BJ (cell line): Measurements from ENCODE around the gene CCDC142. TPM values are rescaled to one million over a fixed set of nuclear protein-coding genes. Genes with fewer than 3 reads are reported as not detected.

Source experiments
- CTCF ChIA-PET: fragments of 350-600 bp; formaldehyde crosslinking; extraction: SDS; loops from one replicate; lab custom pipeline; 2021; ENCODE audit warnings: antibody characterized with exemption, inconsistent platforms; lab: Yijun Ruan, JAX
- POLR2A ChIA-PET: fragments of 300-600 bp; sonication (Branson Sonifier 250); formaldehyde crosslinking; extraction: SDS; loops from one replicate; lab custom pipeline; 2021; ENCODE audit warnings: antibody characterized with exemption; lab: Charles Lee
- DNase-seq: peaks from one replicate; pipeline ENCODE4 v3.0.0-alpha.2; 2011; ENCODE audit warnings: low read depth
- H3K27me3 ChIP-seq: 2 replicates; pipeline ENCODE4 v1.6.0; 2011; ENCODE audit warnings: low read length; ENCODE audit not compliant: control insufficient read depth, insufficient read depth
- H3K36me3 ChIP-seq: 2 replicates; pipeline ENCODE4 v1.5.1; 2011; ENCODE audit warnings: low read length; ENCODE audit not compliant: control insufficient read depth, insufficient read depth
- H3K4me3 ChIP-seq: 2 replicates; pipeline ENCODE4 v1.5.1; 2011; ENCODE audit warnings: low read depth, mild to moderate bottlenecking, control low read depth, low read length
- polyA plus RNA-seq: library from polyadenylated mRNA; depleted of rRNA; stranded (reverse); fragments of >200 nt; gene quantifications from 2 replicates; pipeline ENCODE4 v1.2.3, GENCODE V29; 2011
- TF ChIP-seq, protein P1 (sequence below): IDR thresholded peaks from 2 replicates; pipeline ENCODE4 v1.5.1; 2011; ENCODE audit warnings: low read depth, mild to moderate bottlenecking, control low read depth, inconsistent platforms, low read length, moderate library complexity; ENCODE audit not compliant: insufficient read depth

Gene CCDC142
- polyA plus RNA-seq, 1 experiment, result 6.2 TPM

DNA sequence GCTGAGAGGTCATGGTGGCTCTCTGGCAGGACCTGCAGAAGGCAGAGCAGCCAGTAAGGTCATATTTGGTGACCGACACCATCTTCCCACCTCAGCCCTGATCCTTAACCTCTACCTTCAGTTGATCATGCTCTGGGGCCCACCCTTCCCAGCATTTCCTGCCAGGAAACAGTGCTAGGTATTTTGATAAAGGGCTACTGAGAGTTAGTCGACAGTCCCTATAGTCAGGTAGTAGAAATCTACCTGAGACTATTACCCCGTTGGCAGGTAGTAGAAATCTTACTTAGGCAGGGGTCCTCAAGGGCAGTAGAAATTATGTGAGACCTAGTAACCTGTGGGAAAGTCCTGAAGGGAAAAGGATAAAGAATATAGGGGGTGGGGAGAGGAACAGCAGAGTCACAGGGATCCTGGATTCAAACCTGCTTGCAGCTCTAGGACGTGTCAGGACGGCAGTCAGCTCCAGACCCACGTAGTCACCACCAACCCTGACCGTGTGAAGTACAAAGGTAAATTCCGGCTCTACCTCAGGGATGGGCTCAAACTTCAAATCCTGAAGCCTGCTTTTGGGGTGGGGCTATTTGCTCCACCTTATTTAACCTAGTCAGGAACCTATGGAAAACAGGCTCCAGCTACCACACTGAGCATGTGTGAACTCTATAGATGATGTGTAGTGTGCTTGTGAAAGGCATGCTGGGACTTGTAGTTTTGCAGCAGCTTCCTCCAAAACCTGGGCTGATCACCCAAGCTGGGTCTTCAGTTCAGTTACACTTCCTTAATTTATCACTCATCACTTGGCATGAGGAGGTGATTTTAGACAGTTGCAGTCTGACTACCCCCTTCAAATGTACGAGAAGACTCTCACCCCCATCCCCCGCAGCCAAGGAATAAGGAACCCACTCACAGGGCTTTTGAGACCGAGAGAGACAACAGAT lies 43.2 kb upstream of the CCDC142 start, which contains the start of gene DQX1:
Gene DQX1 (minus strand): TSS at position 515 of the 932 bp plus-strand sequence. CDS start 502 bp downstream, at position 13.
- ChIA-PET POLR2A (no interaction called here), CTCF (interaction anchor here (1.2 kb wide), 2 partner anchors 13 to 61 kb away, joined by 3 to 4 read pairs; no protein-coding TSS in a partner anchor)
- TF ChIP-seq, protein P1, sequence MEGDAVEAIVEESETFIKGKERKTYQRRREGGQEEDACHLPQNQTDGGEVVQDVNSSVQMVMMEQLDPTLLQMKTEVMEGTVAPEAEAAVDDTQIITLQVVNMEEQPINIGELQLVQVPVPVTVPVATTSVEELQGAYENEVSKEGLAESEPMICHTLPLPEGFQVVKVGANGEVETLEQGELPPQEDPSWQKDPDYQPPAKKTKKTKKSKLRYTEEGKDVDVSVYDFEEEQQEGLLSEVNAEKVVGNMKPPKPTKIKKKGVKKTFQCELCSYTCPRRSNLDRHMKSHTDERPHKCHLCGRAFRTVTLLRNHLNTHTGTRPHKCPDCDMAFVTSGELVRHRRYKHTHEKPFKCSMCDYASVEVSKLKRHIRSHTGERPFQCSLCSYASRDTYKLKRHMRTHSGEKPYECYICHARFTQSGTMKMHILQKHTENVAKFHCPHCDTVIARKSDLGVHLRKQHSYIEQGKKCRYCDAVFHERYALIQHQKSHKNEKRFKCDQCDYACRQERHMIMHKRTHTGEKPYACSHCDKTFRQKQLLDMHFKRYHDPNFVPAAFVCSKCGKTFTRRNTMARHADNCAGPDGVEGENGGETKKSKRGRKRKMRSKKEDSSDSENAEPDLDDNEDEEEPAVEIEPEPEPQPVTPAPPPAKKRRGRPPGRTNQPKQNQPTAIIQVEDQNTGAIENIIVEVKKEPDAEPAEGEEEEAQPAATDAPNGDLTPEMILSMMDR, result no peak
- Histone ChIP-seq H3K36me3 (peaks cover 18% of the 10 kb centered on the region), H3K27me3 (0 out of 2 replicates have a peak, but pooled peaks cover 4% of the 10 kb centered on the region), H3K4me3 (no peak within 1 kb of the TSS)
- DNase-seq, result no peak

DNA sequence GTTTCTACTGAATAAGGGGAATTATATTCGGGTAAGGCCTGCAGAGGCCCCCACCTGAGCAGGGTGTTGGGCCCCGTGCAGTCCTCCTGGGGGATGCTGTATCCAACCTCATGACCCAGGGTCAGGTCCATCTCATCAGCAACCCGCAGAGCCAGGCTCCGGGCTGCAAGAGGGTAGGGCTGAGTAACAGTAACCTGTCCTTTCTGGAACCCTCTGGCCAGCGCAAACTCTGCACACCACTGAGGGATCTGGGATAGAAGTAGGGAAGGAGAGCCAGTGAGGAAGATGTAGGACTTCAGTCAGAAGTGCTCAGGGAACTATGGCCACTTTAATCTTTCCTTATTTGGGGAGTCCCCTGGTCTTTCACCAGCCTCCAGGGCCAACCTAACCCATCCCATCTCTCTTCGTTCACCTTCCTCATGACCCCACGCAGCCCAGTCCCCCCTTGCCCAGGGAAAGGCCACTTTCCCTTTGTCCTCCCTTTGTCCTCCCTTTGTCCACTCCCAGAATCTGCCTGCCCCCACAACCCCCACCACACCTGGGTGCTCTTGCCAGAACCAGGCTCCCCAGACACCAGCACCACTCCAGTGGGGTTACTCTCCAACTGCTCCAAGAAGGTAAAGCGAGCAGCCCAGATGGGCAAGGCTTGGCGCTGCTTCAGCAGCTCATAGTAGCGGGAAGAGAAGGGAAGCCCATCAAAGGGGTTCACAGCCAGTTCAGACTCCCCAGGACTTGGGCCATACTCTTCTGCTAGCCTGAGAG lies 42.3 kb upstream of the CCDC142 start:
- TF ChIP-seq, protein P1, result no peak
- H3K27me3 ChIP-seq, result peaks cover 9% of the 10 kb centered on the region
- ChIA-PET CTCF (interaction anchor here (1.2 kb wide), 1 partner anchor 62 kb away, joined by 4 read pairs; no protein-coding TSS in a partner anchor), POLR2A (no interaction called here)
- H3K4me3 ChIP-seq, result no peak overlapping the region
- H3K36me3 ChIP-seq, result peaks cover 18% of the 10 kb centered on the region
- DNase-seq, result no peak

DNA sequence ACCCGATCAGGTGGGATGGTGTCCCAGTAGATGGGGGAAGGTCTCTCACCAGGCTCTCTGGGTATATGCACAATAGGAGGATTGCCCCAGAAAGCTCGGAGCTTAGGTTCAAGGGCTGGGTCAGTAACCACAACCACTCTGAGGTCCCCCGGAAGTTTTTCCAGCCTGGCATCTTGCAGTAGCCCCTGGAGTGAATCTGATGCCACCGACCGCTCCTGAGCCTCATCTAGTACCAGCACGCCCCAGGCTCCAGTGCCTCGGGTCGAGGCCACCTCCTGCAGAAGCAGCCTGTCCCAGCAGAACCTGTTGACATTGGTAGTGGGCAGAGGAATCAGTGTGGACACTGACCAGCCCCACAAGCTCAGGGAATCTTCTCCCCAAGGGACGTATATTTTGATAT lies 41.2 kb upstream of the CCDC142 start:
- H3K4me3 ChIP-seq, result no peak overlapping the region
- ChIA-PET POLR2A (no interaction called here), CTCF (no interaction called here)
- DNase-seq, result no peak
- H3K36me3 ChIP-seq, result peaks cover 18% of the 10 kb centered on the region
- TF ChIP-seq, protein P1, result no peak
- H3K27me3 ChIP-seq, result peaks cover 16% of the 10 kb centered on the region

DNA sequence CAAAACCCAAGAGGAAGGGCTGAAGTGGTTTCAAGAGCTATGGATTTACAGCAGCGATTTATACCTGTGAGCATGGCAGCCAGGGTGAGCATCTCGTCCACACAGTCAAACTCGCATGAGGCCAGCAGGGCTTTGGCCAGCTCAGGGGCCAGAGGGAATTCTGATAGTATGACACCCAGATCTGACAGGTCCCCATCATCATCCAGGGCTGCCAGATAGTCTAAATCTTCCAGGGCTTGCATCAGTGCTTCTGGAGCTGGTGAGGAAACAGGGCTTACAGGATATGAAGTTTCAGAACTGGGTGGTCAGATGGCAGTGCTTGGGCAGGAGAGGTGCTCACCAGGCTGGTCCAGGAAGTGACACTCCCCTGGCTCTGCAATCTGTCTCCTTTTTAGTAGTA lies 39.7 kb upstream of the CCDC142 start:
- no peak overlapping the region for H3K4me3 ChIP-seq
- ChIA-PET CTCF (interaction anchor here (2.6 kb wide), 1 partner anchor 40 kb away, joined by 10 read pairs; the partner anchor contains the start of genes CCDC142 and TTC31), POLR2A (interaction anchor here (0.6 kb wide), 1 partner anchor 62 kb away, joined by 8 read pairs; no protein-coding TSS in a partner anchor)
- H3K36me3 ChIP-seq, result peaks cover 17% of the 10 kb centered on the region
- no peak for DNase-seq
- TF ChIP-seq, protein P1, result no peak
- H3K27me3 ChIP-seq, result peaks cover 28% of the 10 kb centered on the region

- CTCF ChIA-PET, result no interaction called here
- TF ChIP-seq, protein P1, result no peak
Observed at GRCh38 chr2:74516650-74517049, 33.9 kb upstream of the CCDC142 start.

More at GRCh38 chr2:74516650-74517049, 33.9 kb upstream of the CCDC142 start:
- peaks cover 62% of the 10 kb centered on the region for H3K27me3 ChIP-seq
- H3K4me3 ChIP-seq, result no peak overlapping the region
- POLR2A ChIA-PET, result no interaction called here
- H3K36me3 ChIP-seq, result no peaks in the 10 kb centered on the region; the same call in 1 of the 2 replicates
- DNase-seq, result no peak
